Fibroblast of peridontal ligament (primary cell): ENCODE results near the gene ANKRD13D.

Experiments
- DNase-seq: peaks from one replicate; pipeline ENCODE4 v3.0.0-alpha.2; 2010; ENCODE audit errors: extremely low read depth

The ANKRD13D gene

GRCh38 chr11:67285541-67286498 lies 3.3 kb upstream of the ANKRD13D start:
- no peak for DNase-seq

- no peak for DNase-seq
Measured at GRCh38 chr11:67286621-67287333, 2.3 kb upstream of the ANKRD13D start.

GRCh38 chr11:67287355-67288197 lies 1.5 kb upstream of the ANKRD13D start:
- no peak for DNase-seq

GRCh38 chr11:67288198-67288451 lies 978 bp upstream of the ANKRD13D start:
- no peak for DNase-seq

GRCh38 chr11:67288452-67289225 lies 464 bp upstream of the ANKRD13D start:
- peak; percentile 84 for DNase-seq

- peak; percentile 14 for DNase-seq
Measured at GRCh38 chr11:67289651-67290479, 762 bp downstream of the ANKRD13D start.

- peak; percentile 46 for DNase-seq
Measured at GRCh38 chr11:67290801-67291200, 1.7 kb downstream of the ANKRD13D start.

- DNase-seq: no peak
Measured at GRCh38 chr11:67291481-67292381, 2.6 kb downstream of the ANKRD13D start.

GRCh38 chr11:67292671-67293070 lies 3.6 kb downstream of the ANKRD13D start:
- peak; percentile 13 for DNase-seq

GRCh38 chr11:67293090-67293489 lies 4.0 kb downstream of the ANKRD13D start:
- DNase-seq: peak; percentile 16

GRCh38 chr11:67295846-67296245 lies 6.7 kb downstream of the ANKRD13D start:
- peak; percentile 35 for DNase-seq

GRCh38 chr11:67298786-67299185 lies 9.7 kb downstream of the ANKRD13D start:
- DNase-seq: no peak

- no peak for DNase-seq
Measured at GRCh38 chr11:67299471-67300191, 10.5 kb downstream of the ANKRD13D start.

- no peak for DNase-seq
Measured at GRCh38 chr11:67300256-67300755, 11.2 kb downstream of the ANKRD13D start.

GRCh38 chr11:67300756-67301312 lies 11.7 kb downstream of the ANKRD13D start:
- no peak for DNase-seq

- DNase-seq: no peak
Measured at GRCh38 chr11:67301313-67301921, 12.3 kb downstream of the ANKRD13D start.

GRCh38 chr11:67301951-67302516 lies 12.9 kb downstream of the ANKRD13D start:
- peak; percentile 65 for DNase-seq
